Adrenal gland (tissue), 12 donors: ENCODE data around the gene RPTOR. TPM values are rescaled to one million over a fixed set of nuclear protein-coding genes. Genes with fewer than 3 reads are reported as not detected.

Experiments
- DNase-seq, 7 donors: peaks; one replicate each; pipeline ENCODE4 v3.0.0-alpha.2; 2019 to 2020
- H3K27ac ChIP-seq, 5 donors: fragments of 200-600 bp; sonication (generic) in 4 of 5; 1 replicate in 3 of 5; 2 replicates in 2 of 5; pipeline versions ENCODE4 v1.5.1 to v1.8.0; 2016 to 2020; ENCODE audit warnings: mild to moderate bottlenecking in 1 of 5
- H3K27me3 ChIP-seq: fragments of 200-600 bp; 2 replicates; pipeline ENCODE4 v1.8.0; 2021
- H3K36me3 ChIP-seq, 2 donors: fragments of 200-600 bp; replicated peaks in 1 of 2; 1 replicate in 1 of 2; 2 replicates in 1 of 2; pipeline versions ENCODE4 v1.5.1 to v1.8.0; 2018 to 2022
- H3K4me1 ChIP-seq, 2 donors: fragments of 200-600 bp; replicated peaks in 1 of 2; 1 replicate in 1 of 2; 2 replicates in 1 of 2; pipeline versions ENCODE4 v1.5.1 to v1.8.0; 2018 to 2021
- H3K4me3 ChIP-seq, 4 donors: fragments of 200-600 bp; sonication (generic) in 3 of 4; one replicate each; pipeline ENCODE4 v1.5.1; 2016 to 2018
- H3K9me3 ChIP-seq, 3 donors: fragments of 200-600 bp; sonication (generic) in 1 of 3; replicated peaks in 1 of 3; 1 replicate in 2 of 3; 2 replicates in 1 of 3; pipeline versions ENCODE4 v1.5.1 to v1.8.0; 2016 to 2021
- CTCF ChIP-seq, 6 experiments: fragments of 450-650 bp in 4 of 6; fragments of 200-600 bp in 2 of 6; sonication (generic) in 1 of 6; IDR thresholded peaks; 1 replicate in 5 of 6; 2 replicates in 1 of 6; pipeline versions ENCODE4 v1.5.1 to v1.8.0; 2016 to 2021; ENCODE audit warnings: antibody characterized with exemption in 6 of 6, mild to moderate bottlenecking in 2 of 6, moderate library complexity in 1 of 6
- POLR2A ChIP-seq, 2 donors: fragments of 450-650 bp; IDR thresholded peaks; one replicate each; pipeline ENCODE4 v1.6.1; 2017; ENCODE audit warnings: antibody characterized with exemption in 2 of 2, mild to moderate bottlenecking in 2 of 2, moderate library complexity in 1 of 2
- WGBS, 4 donors: extraction: QIAGEN DNeasy Blood & Tissue Kit in 2 of 4; methylation state at CpG; one replicate each; pipeline versions ENCODE4 v1.1.5 to v1.1.7; 2013 to 2017; 5-methylcytosine and 5-hydroxymethylcytosine counted together
- intact Hi-C, 2 donors: fragments of 100-400 bp; cut with DNase I; formaldehyde crosslinking; loops; one replicate each; pipeline versions ENCODE4 v1.14.1 to v1.15.0; 2022 to 2023
- polyA plus RNA-seq, 3 donors: library from polyadenylated mRNA; stranded (reverse); fragments of 200-250 nt in 2 of 3; fragments of 350-450 nt in 1 of 3; fragmentation: Illumina TruSeq in 1 of 3; extraction: RNeasy Lipid Tissue Mini Kit (QIAGEN cat#74804) in 1 of 3; gene quantifications; one replicate each; pipeline ENCODE4 v1.2.3, GENCODE V29; 2013 to 2014
- total RNA-seq, 9 donors: library from RNA; depleted of rRNA in 4 of 9; stranded (reverse); fragments of >200 nt in 4 of 9; fragments of 120-200 nt in 1 of 9; fragmentation: NEBNext Ultra II Directional in 1 of 9; extraction: Animal tissue kit (Norgen Biotek cat#: 25700) in 1 of 9; gene quantifications; one replicate each; pipeline versions ENCODE4 v1.1.0 to v1.2.4, GENCODE V29; 2013 to 2023
- donor health status: healthy with polysubstance abuse.
- donor health status: Bipolar disorder and iron deficiency.
- donor health status: DM: yes; HTN: yes; CAD: no.
- donor health status: DM: no; HTN: no; CAD: no.
- donor health status: DM: no; HTN: no; CAD: no.
- donor health status: DM: yes; HTN: yes; CAD: no.

The RPTOR gene
- total and polyA plus RNA-seq, 12 donors = 9.7 to 53.3 (median 29.7) TPM

- Histone ChIP-seq H3K9me3 (no peaks in the 10 kb centered on the region), H3K4me3 (no peak overlapping the region), H3K4me1 (no peaks in the 10 kb centered on the region), H3K27ac (no peak overlapping the region), H3K27me3 (no peaks in the 10 kb centered on the region), H3K36me3 (peaks cover 0 to 25% of the 10 kb centered on the region in 2 donors)
- 92 to 98% (median 97%) methylated on average over 2 of the region's 2 CpGs for WGBS, 4 donors
- TF ChIP-seq CTCF (IDR thresholded peaks at IDR 0.05) (no peak), POLR2A (IDR thresholded peaks at IDR 0.05) (no peak)
- DNase-seq = no peak
- intact Hi-C loops = no loop called here
Observed at GRCh38 chr17:80909635-80910034, 365.0 kb downstream of the RPTOR start.

- no peaks in the 10 kb centered on the region for H3K9me3 ChIP-seq
- no peak overlapping the region for H3K4me3 ChIP-seq
- no peaks in the 10 kb centered on the region for H3K4me1 ChIP-seq
- no peak overlapping the region for H3K27ac ChIP-seq
- no peak for TF ChIP-seq CTCF (IDR thresholded peaks at IDR 0.05)
- no peak for TF ChIP-seq POLR2A (IDR thresholded peaks at IDR 0.05)
- intact Hi-C loops = no loop called here
- DNase-seq = no peak
- H3K27me3 ChIP-seq = no peaks in the 10 kb centered on the region
- peaks cover 0 to 25% of the 10 kb centered on the region in 2 donors for H3K36me3 ChIP-seq
- WGBS, 4 donors = 90 to 97% (median 96%) methylated on average over 5 of the region's 5 CpGs
Observed at GRCh38 chr17:80910043-80910442, 365.4 kb downstream of the RPTOR start.

- intact Hi-C loops = no loop called here
- Histone ChIP-seq H3K27me3 (no peaks in the 10 kb centered on the region), H3K36me3 (peaks cover 0 to 18% of the 10 kb centered on the region in 2 donors), H3K4me1 (no peaks in the 10 kb centered on the region), H3K4me3 (no peak overlapping the region), H3K9me3 (no peaks in the 10 kb centered on the region), H3K27ac (no peak overlapping the region)
- TF ChIP-seq CTCF (IDR thresholded peaks at IDR 0.05) (no peak), POLR2A (IDR thresholded peaks at IDR 0.05) (no peak)
- 88 to 93% (median 90%) methylated on average over 15 of the region's 15 CpGs for WGBS, 4 donors
- no peak for DNase-seq
Observed at GRCh38 chr17:80912476-80912875, 367.8 kb downstream of the RPTOR start.

- H3K9me3 ChIP-seq = no peaks in the 10 kb centered on the region
Observed at GRCh38 chr17:80913928-80914821, 369.5 kb downstream of the RPTOR start.

More at GRCh38 chr17:80913928-80914821, 369.5 kb downstream of the RPTOR start:
- H3K4me3 ChIP-seq = no peak overlapping the region
- no peak for DNase-seq
- peaks cover 0 to 4% of the 10 kb centered on the region in 2 donors for H3K4me1 ChIP-seq
- TF ChIP-seq CTCF (IDR thresholded peaks at IDR 0.05) (no peak), POLR2A (IDR thresholded peaks at IDR 0.05) (no peak)
- no peaks in the 10 kb centered on the region for H3K27me3 ChIP-seq
- H3K36me3 ChIP-seq = peaks cover 0 to 20% of the 10 kb centered on the region in 2 donors
- WGBS, 4 donors = 79 to 91% (median 83%) methylated on average over 9 to 21 of the region's 21 CpGs
- H3K27ac ChIP-seq = no peak overlapping the region
- intact Hi-C loops = no loop called here
